Trophoblast cell (in vitro differentiated cells and primary cell): ENCODE data around the gene PLOD3.

ENCODE experiments used
- DNase-seq, 2 donors: peaks; one replicate each; pipeline ENCODE4 v3.0.0-alpha.2; 2016
- H2AFZ ChIP-seq: 2 replicates; pipeline ENCODE4 v1.6.1; 2013; ENCODE audit warnings: low read length, moderate library complexity, mild to moderate bottlenecking; ENCODE audit not compliant: insufficient read depth, poor library complexity
- H2AK5ac ChIP-seq: 2 replicates; pipeline ENCODE4 v1.6.1; 2013; ENCODE audit warnings: mild to moderate bottlenecking, low read length
- H2BK120ac ChIP-seq: 2 replicates; pipeline ENCODE4 v1.6.1; 2013; ENCODE audit warnings: low read length, mild to moderate bottlenecking, moderate library complexity; ENCODE audit not compliant: insufficient read depth, poor library complexity
- H2BK12ac ChIP-seq: 2 replicates; pipeline ENCODE4 v1.6.1; 2013; ENCODE audit warnings: mild to moderate bottlenecking, low read length, moderate library complexity
- H2BK5ac ChIP-seq: 2 replicates; pipeline ENCODE4 v1.6.1; 2013; ENCODE audit warnings: low read length, low read depth, moderate library complexity, mild to moderate bottlenecking; ENCODE audit not compliant: poor library complexity
- H3K14ac ChIP-seq: 2 replicates; pipeline ENCODE4 v1.6.1; 2013; ENCODE audit warnings: mild to moderate bottlenecking, low read length
- H3K18ac ChIP-seq: 2 replicates; pipeline ENCODE4 v1.6.1; 2013; ENCODE audit warnings: mild to moderate bottlenecking, low read length
- H3K23ac ChIP-seq: 2 replicates; pipeline ENCODE4 v1.6.1; 2013; ENCODE audit warnings: low read length
- H3K27ac ChIP-seq: 2 replicates; pipeline ENCODE4 v1.5.1; 2013; ENCODE audit warnings: low read depth, mild to moderate bottlenecking, inconsistent platforms, low read length, moderate library complexity
- H3K27me3 ChIP-seq: 2 replicates; pipeline ENCODE4 v1.6.1; 2013; ENCODE audit warnings: inconsistent platforms, mild to moderate bottlenecking, low read length, moderate library complexity; ENCODE audit not compliant: insufficient read depth
- H3K36me3 ChIP-seq, 2 experiments: 1 replicate in 1 of 2; 2 replicates in 1 of 2; pipeline ENCODE4 v1.6.1; 2013; ENCODE audit warnings: low read length in 2 of 2, mild to moderate bottlenecking in 2 of 2, moderate library complexity in 1 of 2; ENCODE audit not compliant: insufficient read depth in 2 of 2, control insufficient read depth in 1 of 2
- H3K4ac ChIP-seq: 2 replicates; pipeline ENCODE4 v1.6.1; 2013; ENCODE audit warnings: low read depth, mild to moderate bottlenecking, low read length, moderate library complexity
- H3K4me1 ChIP-seq, 2 experiments: 1 replicate in 1 of 2; 2 replicates in 1 of 2; pipeline ENCODE4 v1.6.1; 2013; ENCODE audit warnings: low read length in 2 of 2, mild to moderate bottlenecking in 2 of 2, moderate library complexity in 1 of 2; ENCODE audit not compliant: insufficient read depth in 2 of 2, control insufficient read depth in 1 of 2
- H3K4me2 ChIP-seq: 2 replicates; pipeline ENCODE4 v1.6.1; 2013; ENCODE audit warnings: inconsistent platforms, mild to moderate bottlenecking, low read length, moderate library complexity
- H3K4me3 ChIP-seq: 2 replicates; pipeline ENCODE4 v1.5.1; 2013; ENCODE audit warnings: mild to moderate bottlenecking, low read depth, low read length, inconsistent platforms
- H3K79me1 ChIP-seq: one replicate; pipeline ENCODE4 v1.6.1; 2013; ENCODE audit warnings: low read length
- H3K79me2 ChIP-seq: 2 replicates; pipeline ENCODE4 v1.6.1; 2013; ENCODE audit warnings: low read length, mild to moderate bottlenecking; ENCODE audit not compliant: control insufficient read depth, insufficient read depth, poor library complexity
- H3K9ac ChIP-seq: 2 replicates; pipeline ENCODE4 v1.6.1; 2013; ENCODE audit warnings: mild to moderate bottlenecking, low read length
- H3K9me3 ChIP-seq: 2 replicates; pipeline ENCODE4 v1.6.1; 2013; ENCODE audit warnings: low read depth, mild to moderate bottlenecking, control low read depth, inconsistent platforms, low read length; ENCODE audit not compliant: insufficient read depth
- H4K12ac ChIP-seq: 2 replicates; pipeline ENCODE4 v1.6.1; 2013; ENCODE audit warnings: low read depth, mild to moderate bottlenecking, low read length, moderate library complexity
- H4K8ac ChIP-seq: 2 replicates; pipeline ENCODE4 v1.6.1; 2013; ENCODE audit warnings: low read depth, mild to moderate bottlenecking, low read length, moderate library complexity
- H4K91ac ChIP-seq: one replicate; pipeline ENCODE4 v1.6.1; 2013; ENCODE audit warnings: low read depth, mild to moderate bottlenecking, low read length, moderate library complexity
- whole genome bisulfite sequencing: extraction: QIAGEN DNeasy Blood & Tissue Kit; methylation state at CpG from one replicate; pipeline ENCODE4 v1.1.7; 2013; ENCODE audit warnings: missing lambda C conversion rate; ENCODE audit not compliant: insufficient read length, insufficient coverage; ENCODE audit errors: extremely low coverage; 5-methylcytosine and 5-hydroxymethylcytosine counted together

Gene PLOD3

GRCh38 chr7:101218236-101219125 lies 1.1 kb upstream of the PLOD3 start:
- Histone ChIP-seq H2BK12ac (no peak overlapping the region), H2BK5ac (no peak overlapping the region), H2BK120ac (no peak overlapping the region), H3K18ac (peak overlapping the region; percentile 25), H3K9ac (peak overlapping the region; percentile 48), H2AK5ac (no peak overlapping the region), H3K36me3 (peaks cover 11 to 18% of the 10 kb centered on the region in 2 experiments), H3K4me1 (peaks cover 10 to 16% of the 10 kb centered on the region in 2 experiments), H3K14ac (peak overlapping the region; percentile 37), H3K27ac (no peak overlapping the region), H3K79me2 (peaks cover 13% of the 10 kb centered on the region), H2AFZ (peak overlapping the region; percentile 53), H4K91ac (peak overlapping the region; percentile 64), H4K12ac (peak overlapping the region; percentile 64), H3K4ac (peak overlapping the region; percentile 53), H3K4me2 (peak overlapping the region; percentile 77), H3K27me3 (no peaks in the 10 kb centered on the region), H3K4me3 (peak overlapping the region; percentile 85), H4K8ac (peak overlapping the region; percentile 78), H3K9me3 (no peaks in the 10 kb centered on the region), H3K23ac (no peak overlapping the region), H3K79me1 (peaks cover 13% of the 10 kb centered on the region)
- WGBS, result no CpG with 5 or more reads among the region's 26 CpGs
- no peak for DNase-seq

DNA sequence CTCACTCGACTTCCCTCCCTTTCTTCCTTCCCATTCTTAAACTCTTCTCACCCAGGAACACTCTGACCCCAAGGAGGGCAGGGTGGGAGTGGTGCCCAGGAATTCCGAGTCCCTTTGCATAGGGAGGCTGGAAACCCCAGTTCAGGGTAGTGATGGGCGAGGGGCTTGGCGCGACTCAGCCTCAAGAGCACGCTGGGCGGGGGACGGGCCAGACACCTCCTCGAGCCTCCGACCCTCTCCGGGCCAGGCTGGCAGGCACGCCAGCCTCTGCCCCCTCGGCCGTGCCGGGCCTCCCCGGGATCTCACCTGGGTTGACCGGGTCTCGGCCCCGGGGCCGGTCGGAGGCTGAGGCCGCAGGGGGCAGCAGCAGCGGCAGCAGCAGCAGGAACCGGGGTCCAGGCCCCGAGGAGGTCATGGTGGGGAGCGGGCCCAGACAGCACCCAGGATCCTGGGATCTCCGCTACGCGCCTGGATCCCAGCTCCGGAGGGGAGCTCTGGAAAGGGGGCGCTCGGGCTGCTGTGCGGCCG lies 457 bp downstream of the PLOD3 start:
- peak overlapping the region; percentile 84 for H3K18ac ChIP-seq
- no peak for DNase-seq
- H3K9ac ChIP-seq, result peak overlapping the region; percentile 64
- H3K79me2 ChIP-seq, result peaks cover 13% of the 10 kb centered on the region
- peak overlapping the region; percentile 83 for H2AFZ ChIP-seq
- H4K12ac ChIP-seq, result peak overlapping the region; percentile 59
- H3K79me1 ChIP-seq, result peaks cover 13% of the 10 kb centered on the region
- peak overlapping the region; percentile 20 for H3K27ac ChIP-seq
- no peak overlapping the region for H3K23ac ChIP-seq
- WGBS, result no CpG with 5 or more reads among the region's 34 CpGs
- peak overlapping the region; percentile 61 for H2BK120ac ChIP-seq
- H2BK5ac ChIP-seq, result peak overlapping the region; percentile 44
- peaks cover 10 to 16% of the 10 kb centered on the region in 2 experiments for H3K4me1 ChIP-seq
- H3K27me3 ChIP-seq, result no peaks in the 10 kb centered on the region
- H3K36me3 ChIP-seq, result peaks cover 10 to 22% of the 10 kb centered on the region in 2 experiments
- peak overlapping the region; percentile 78 for H3K4me3 ChIP-seq
- peak overlapping the region; percentile 67 for H2AK5ac ChIP-seq
- peak overlapping the region; percentile 82 for H3K14ac ChIP-seq
- H4K8ac ChIP-seq, result peak overlapping the region; percentile 83
- H3K4ac ChIP-seq, result peak overlapping the region; percentile 80
- H3K9me3 ChIP-seq, result no peaks in the 10 kb centered on the region
- H2BK12ac ChIP-seq, result no peak overlapping the region
- peak overlapping the region; percentile 71 for H3K4me2 ChIP-seq
- peak overlapping the region; percentile 86 for H4K91ac ChIP-seq

GRCh38 chr7:101216001-101216859 lies 1.2 kb downstream of the PLOD3 start:
- H3K27ac ChIP-seq, result no peak overlapping the region
- H2BK5ac ChIP-seq, result no peak overlapping the region
- no peak overlapping the region for H3K23ac ChIP-seq
- DNase-seq, result peak in 1 of 2 donors; percentile 39
- no peak overlapping the region for H2BK120ac ChIP-seq
- peak overlapping the region; percentile 71 for H3K4me2 ChIP-seq
- H3K79me1 ChIP-seq, result peaks cover 13% of the 10 kb centered on the region
- peak overlapping the region; percentile 84 for H3K18ac ChIP-seq
- peak overlapping the region; percentile 13 for H3K9ac ChIP-seq
- H3K4ac ChIP-seq, result peak overlapping the region; percentile 80
- peak overlapping the region; percentile 33 for H3K14ac ChIP-seq
- H4K8ac ChIP-seq, result peak overlapping the region; percentile 24
- no peak overlapping the region for H2BK12ac ChIP-seq
- peak overlapping the region; percentile 86 for H4K91ac ChIP-seq
- H3K4me1 ChIP-seq, result peaks cover 10 to 16% of the 10 kb centered on the region in 2 experiments
- no CpG with 5 or more reads among the region's 31 CpGs for WGBS
- no peaks in the 10 kb centered on the region for H3K27me3 ChIP-seq
- H2AFZ ChIP-seq, result peak overlapping the region; percentile 63
- H3K79me2 ChIP-seq, result peaks cover 13% of the 10 kb centered on the region
- H3K9me3 ChIP-seq, result no peaks in the 10 kb centered on the region
- H3K36me3 ChIP-seq, result peaks cover 17 to 29% of the 10 kb centered on the region in 2 experiments
- peak overlapping the region; percentile 78 for H3K4me3 ChIP-seq
- peak overlapping the region; percentile 60 for H4K12ac ChIP-seq
- H2AK5ac ChIP-seq, result peak overlapping the region; percentile 63

DNA sequence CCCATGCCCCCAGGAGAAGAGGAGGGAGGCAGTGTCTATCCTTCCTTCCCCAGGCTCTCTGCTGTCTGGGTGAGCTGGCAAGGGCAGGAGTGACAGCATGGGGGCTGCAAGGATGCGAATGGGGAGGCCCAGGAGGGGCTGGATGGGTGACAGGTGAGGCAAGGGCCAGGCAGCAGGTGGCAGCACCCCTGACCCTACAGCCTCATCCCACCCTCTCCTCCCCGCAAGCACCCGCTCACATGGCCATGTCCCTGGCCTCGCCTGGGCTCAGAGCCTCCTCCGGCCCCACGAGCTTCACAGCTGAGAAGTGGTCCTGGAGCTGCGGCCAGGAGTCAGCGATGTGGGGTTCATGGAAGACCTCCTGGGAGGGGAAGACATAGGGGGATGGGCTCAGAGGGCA lies 5.4 kb downstream of the PLOD3 start:
- Histone ChIP-seq H2BK120ac (no peak overlapping the region), H3K27me3 (no peaks in the 10 kb centered on the region), H3K4me1 (peaks cover 7 to 10% of the 10 kb centered on the region in 2 experiments), H4K8ac (no peak overlapping the region), H3K36me3 (peaks cover 47 to 64% of the 10 kb centered on the region in 2 experiments), H3K14ac (no peak overlapping the region), H3K9ac (no peak overlapping the region), H3K79me2 (peaks cover 6% of the 10 kb centered on the region), H3K23ac (no peak overlapping the region), H3K27ac (no peak overlapping the region), H2AFZ (no peak overlapping the region), H3K4me2 (no peak overlapping the region), H3K79me1 (peaks cover 5% of the 10 kb centered on the region), H2AK5ac (no peak overlapping the region), H3K9me3 (no peaks in the 10 kb centered on the region), H2BK12ac (no peak overlapping the region), H3K4me3 (no peak overlapping the region), H3K4ac (no peak overlapping the region), H4K12ac (no peak overlapping the region), H4K91ac (no peak overlapping the region), H2BK5ac (no peak overlapping the region), H3K18ac (no peak overlapping the region)
- WGBS, result no CpG with 5 or more reads among the region's 8 CpGs
- no peak for DNase-seq
